Left lung (tissue), 10 donors: Measurements from ENCODE around the gene CTBP1. TPM values are rescaled to one million over a fixed set of nuclear protein-coding genes. Genes with fewer than 3 reads are reported as not detected.

Experiments
- ATAC-seq: fragments of 200-7000 bp; cut with Tn5 transposase; one replicate; pipeline ENCODE4 v1.9.1; 2020; ENCODE audit warnings: moderate library complexity
- DNase-seq, 4 donors: peaks; one replicate each; pipeline ENCODE4 v3.0.0-alpha.2; 2013 to 2020
- H3K27ac ChIP-seq, 2 donors: fragments of 200-600 bp; sonication (generic) in 1 of 2; one replicate each; pipeline versions ENCODE4 v1.5.0 to v1.8.0; 2020 to 2021
- H3K27me3 ChIP-seq, 2 donors: fragments of 200-600 bp; sonication (generic) in 1 of 2; one replicate each; pipeline versions ENCODE4 v1.5.0 to v1.8.0; 2020 to 2021
- H3K36me3 ChIP-seq, 2 donors: fragments of 200-600 bp; sonication (generic) in 1 of 2; one replicate each; pipeline versions ENCODE4 v1.5.0 to v1.8.0; 2020 to 2021
- H3K4me1 ChIP-seq, 2 donors: fragments of 200-600 bp; one replicate each; pipeline ENCODE4 v1.8.0; 2021
- H3K4me3 ChIP-seq, 2 donors: fragments of 200-600 bp; sonication (generic) in 1 of 2; one replicate each; pipeline versions ENCODE4 v1.5.0 to v1.8.0; 2020 to 2021; ENCODE audit warnings: mild to moderate bottlenecking in 1 of 2
- H3K9me3 ChIP-seq, 2 donors: fragments of 200-600 bp; sonication (generic) in 1 of 2; one replicate each; pipeline versions ENCODE4 v1.5.0 to v1.8.0; 2020 to 2021
- CTCF ChIP-seq, 2 donors: fragments of 200-600 bp; sonication (generic) in 1 of 2; IDR thresholded peaks; one replicate each; pipeline versions ENCODE4 v1.5.0 to v1.8.0; 2021; ENCODE audit warnings: antibody characterized with exemption in 2 of 2
- intact Hi-C, 2 donors: fragments of 100-400 bp; cut with DNase I; formaldehyde crosslinking; loops; one replicate each; pipeline versions ENCODE4 v1.11.2 to v1.14.2; 2022
- polyA plus RNA-seq, 6 donors: library from polyadenylated mRNA; unstranded; fragments of 120-200 nt; gene quantifications; one replicate each; pipeline ENCODE4 v1.2.1, GENCODE V29; 2013; ENCODE audit not compliant: insufficient read length in 6 of 6
- total RNA-seq, 2 donors: library from RNA; stranded (reverse); fragmentation: NEBNext Ultra II Directional; extraction: Animal tissue kit (Norgen Biotek cat#: 25700); gene quantifications; one replicate each; pipeline ENCODE4 v1.2.1, GENCODE V29; 2021
- donor health status: DM: no; HTN: yes; CAD: no.
- donor health status: DM: no; HTN: no; CAD: no.

The CTBP1 gene
- total and polyA plus RNA-seq, 8 donors: 93.9 to 167 (median 122) TPM

GRCh38 chr4:1235381-1236102, 13.4 kb downstream of the CTBP1 start:
- DNase-seq (peak in 2 of 4 donors; percentile 19 to 66), ATAC-seq (no peak)
- H3K4me1 ChIP-seq: peaks cover 16 to 22% of the 10 kb centered on the region in 2 donors
- H3K27me3 ChIP-seq: no peaks in the 10 kb centered on the region
- H3K4me3 ChIP-seq: no peak overlapping the region
- H3K9me3 ChIP-seq: no peaks in the 10 kb centered on the region
- H3K27ac ChIP-seq: no peak overlapping the region
- peaks cover 0 to 85% of the 10 kb centered on the region in 2 donors for H3K36me3 ChIP-seq
- intact Hi-C loops: no loop called here
- no peak for TF ChIP-seq CTCF (IDR thresholded peaks at IDR 0.05)

GRCh38 chr4:1234811-1235292, 14.1 kb downstream of the CTBP1 start:
- no peaks in the 10 kb centered on the region for H3K27me3 ChIP-seq
- H3K36me3 ChIP-seq: peaks cover 0 to 88% of the 10 kb centered on the region in 2 donors
- DNase-seq (peak in 2 of 4 donors; percentile 23 to 62), ATAC-seq (no peak)
- H3K9me3 ChIP-seq: no peaks in the 10 kb centered on the region
- TF ChIP-seq CTCF (IDR thresholded peaks at IDR 0.05): no peak
- H3K4me1 ChIP-seq: peaks cover 16 to 22% of the 10 kb centered on the region in 2 donors
- H3K27ac ChIP-seq: no peak overlapping the region
- no peak overlapping the region for H3K4me3 ChIP-seq
- intact Hi-C loops: no loop called here

DNA sequence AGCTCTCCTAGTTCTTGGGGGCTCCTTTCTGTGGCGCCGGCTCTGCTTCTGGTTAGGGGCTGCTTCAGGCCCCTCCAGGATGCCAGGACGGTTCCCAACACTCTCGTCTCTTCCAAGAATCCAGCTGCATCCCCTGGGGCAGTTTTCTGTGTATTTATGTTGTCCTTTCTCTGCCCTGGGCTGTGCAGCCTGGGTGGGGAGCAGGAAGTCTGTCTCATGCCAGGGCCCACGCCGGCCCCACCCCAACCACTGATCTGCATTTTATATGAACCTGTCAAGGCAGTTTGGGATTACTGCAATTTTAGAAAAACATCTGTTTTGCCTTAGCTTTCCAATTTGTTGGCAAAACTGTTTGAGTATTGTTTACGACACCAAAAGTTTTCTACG, 14.6 kb downstream of the CTBP1 start:
- no peak for TF ChIP-seq CTCF (IDR thresholded peaks at IDR 0.05)
- no peak overlapping the region for H3K4me3 ChIP-seq
- ATAC-seq (peak; percentile 12), DNase-seq (peak in 1 of 4 donors; percentile 60)
- H3K4me1 ChIP-seq: peaks cover 16 to 22% of the 10 kb centered on the region in 2 donors
- H3K27me3 ChIP-seq: no peaks in the 10 kb centered on the region
- H3K27ac ChIP-seq: peak overlapping the region; percentile 26 to 46
- H3K9me3 ChIP-seq: no peaks in the 10 kb centered on the region
- intact Hi-C loops: no loop called here
- peaks cover 0 to 88% of the 10 kb centered on the region in 2 donors for H3K36me3 ChIP-seq

DNA sequence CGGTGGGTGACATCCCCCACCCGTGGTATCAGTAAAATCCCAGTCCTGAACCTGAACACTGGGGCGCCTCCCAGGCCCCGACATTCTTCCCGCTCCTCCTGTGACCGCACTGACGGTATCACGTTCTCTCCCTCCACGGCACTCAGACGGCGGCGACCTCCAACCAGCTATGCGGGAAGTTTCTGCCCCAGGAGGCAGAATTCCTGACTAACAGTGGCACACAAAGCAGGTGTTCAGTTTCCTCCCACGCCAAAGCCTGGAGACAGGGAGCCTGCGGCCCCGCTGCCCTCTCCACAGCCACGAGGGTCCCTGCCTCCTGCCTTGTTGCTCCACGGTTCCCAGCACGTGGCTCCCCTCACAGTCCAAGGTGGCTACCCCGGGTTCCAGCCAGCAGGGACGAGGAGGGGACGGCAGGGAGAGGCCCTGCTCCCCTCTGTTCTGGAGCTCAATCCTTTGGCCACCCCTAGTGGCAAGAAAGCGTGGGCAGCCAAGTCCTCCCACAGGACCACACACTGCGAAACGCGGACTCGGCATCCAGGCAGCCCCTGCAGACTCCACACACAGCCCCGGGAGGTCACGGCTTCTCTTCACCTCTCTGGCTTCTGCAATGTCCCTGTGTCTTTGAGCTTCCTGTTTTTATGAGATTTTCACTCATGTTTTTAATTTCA, 15.2 kb downstream of the CTBP1 start:
- Histone ChIP-seq H3K9me3 (no peaks in the 10 kb centered on the region), H3K27ac (peak overlapping the region; percentile 26 to 46), H3K27me3 (no peaks in the 10 kb centered on the region), H3K4me3 (no peak overlapping the region), H3K4me1 (peaks cover 16 to 22% of the 10 kb centered on the region in 2 donors), H3K36me3 (peaks cover 0 to 88% of the 10 kb centered on the region in 2 donors)
- peak; percentile 14 to 30 for TF ChIP-seq CTCF (IDR thresholded peaks at IDR 0.05)
- intact Hi-C loops: no loop called here
- ATAC-seq (peak; percentile 54), DNase-seq (peak in 3 of 4 donors; percentile 34 to 88 (median 68))
